Endodermal cell (in vitro differentiated cells): ENCODE measurements around the gene SMYD3. TPM values are rescaled to one million over a fixed set of nuclear protein-coding genes. Genes with fewer than 3 reads are reported as not detected.

ENCODE experiments used
- DNase-seq: peaks from one replicate; pipeline ENCODE4 v3.0.0-alpha.2; 2017
- H3K27ac ChIP-seq: 2 replicates; pipeline ENCODE4 v1.5.1; 2013; ENCODE audit warnings: mild to moderate bottlenecking, low read depth, low read length, moderate library complexity
- H3K27me3 ChIP-seq: 2 replicates; pipeline ENCODE4 v1.6.1; 2013; ENCODE audit warnings: mild to moderate bottlenecking, low read length, moderate library complexity; ENCODE audit not compliant: insufficient read depth, control insufficient read depth, poor library complexity, severe bottlenecking
- H3K36me3 ChIP-seq: 2 replicates; pipeline ENCODE4 v1.7.0; 2013; ENCODE audit warnings: mild to moderate bottlenecking, low read length, moderate library complexity; ENCODE audit not compliant: control insufficient read depth, insufficient read depth
- H3K4me1 ChIP-seq: one replicate; pipeline ENCODE4 v1.7.0; 2013; ENCODE audit warnings: low read length; ENCODE audit not compliant: control insufficient read depth, insufficient read depth
- H3K4me3 ChIP-seq: 2 replicates; pipeline ENCODE4 v1.5.1; 2013; ENCODE audit warnings: mild to moderate bottlenecking, low read length, moderate library complexity
- H3K9ac ChIP-seq: 2 replicates; pipeline ENCODE4 v1.6.1; 2013; ENCODE audit warnings: mild to moderate bottlenecking, low read length, moderate library complexity; ENCODE audit not compliant: poor library complexity, severe bottlenecking; ENCODE audit errors: extremely low read depth
- H3K9me3 ChIP-seq: 2 replicates; pipeline ENCODE4 v1.6.1; 2013; ENCODE audit warnings: mild to moderate bottlenecking, low read length, moderate library complexity; ENCODE audit not compliant: control insufficient read depth
- H3K27ac Mint-ChIP-seq: 2 replicates; pipeline ENCODE4 v1.8.0; 2020; ENCODE audit warnings: mixed read lengths
- H3K27me3 Mint-ChIP-seq: 2 replicates; pipeline ENCODE4 v1.8.0; 2021; ENCODE audit warnings: mild to moderate bottlenecking, mixed read lengths; ENCODE audit not compliant: insufficient read depth
- H3K36me3 Mint-ChIP-seq: 2 replicates; pipeline ENCODE4 v1.8.0; 2020; ENCODE audit warnings: low read depth, mixed read lengths
- H3K4me1 Mint-ChIP-seq: 2 replicates; pipeline ENCODE4 v1.8.0; 2020; ENCODE audit warnings: mixed read lengths
- H3K4me3 Mint-ChIP-seq: 2 replicates; pipeline ENCODE4 v1.8.0; 2020; ENCODE audit warnings: mild to moderate bottlenecking, moderate library complexity, mixed read lengths
- H3K9me3 Mint-ChIP-seq: 2 replicates; pipeline ENCODE4 v1.8.0; 2020; ENCODE audit warnings: mild to moderate bottlenecking, mixed read lengths
- WGBS, 2 experiments: methylation state at CpG; one replicate each; pipeline versions ENCODE4 v1.1.5 to v1.1.7; 2013; ENCODE audit warnings: missing lambda C conversion rate in 2 of 2, mixed read lengths in 1 of 2; ENCODE audit not compliant: insufficient coverage in 1 of 2, insufficient read length in 1 of 2; 5-methylcytosine and 5-hydroxymethylcytosine counted together
- total RNA-seq, 2 donors: library from RNA; stranded (reverse); fragmentation: NEBNext Ultra II Directional in 1 of 2; extraction: Animal tissue kit (Norgen Biotek cat#: 25700) in 1 of 2; gene quantifications; 2 replicates in 1 of 2; 3 replicates in 1 of 2; pipeline ENCODE4 v1.2.1, GENCODE V29; 2021
- TF ChIP-seq, protein P1 (sequence below): fragments of 200-600 bp; sonication (generic); conservative IDR thresholded peaks from 2 replicates; pipeline ENCODE4 v1.5.0; 2021; ENCODE audit warnings: antibody characterized with exemption, mild to moderate bottlenecking

The SMYD3 gene
- total RNA-seq, 2 donors from 2014 or later = 32.3 to 45.8 TPM

DNA sequence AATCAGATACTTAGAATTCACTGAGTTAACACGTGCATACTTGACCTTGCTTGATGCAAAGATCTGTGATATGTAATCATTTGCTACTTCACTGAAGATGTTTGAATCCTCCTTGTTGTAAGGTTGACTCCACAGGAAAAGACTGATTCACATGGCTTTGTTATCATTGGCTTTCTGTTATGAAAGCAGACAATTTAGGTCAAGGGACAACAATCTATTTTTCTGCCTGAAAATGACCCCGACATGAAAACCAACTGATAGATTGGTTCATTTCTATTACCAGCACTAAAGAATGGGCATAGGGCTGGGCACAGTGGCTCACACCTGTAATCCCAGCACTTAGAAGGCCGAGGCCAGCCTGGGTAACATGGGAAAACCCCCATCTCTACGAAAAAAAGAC is 546.9 kb downstream of the SMYD3 start:
- no peak overlapping the region for H3K4me3 ChIP-seq
- Mint-ChIP-seq H3K9me3 (no peaks in the 10 kb centered on the region), H3K36me3 (no peaks in the 10 kb centered on the region), H3K27ac (no peak overlapping the region), H3K4me1 (no peaks in the 10 kb centered on the region), H3K27me3 (no peaks in the 10 kb centered on the region), H3K4me3 (no peak overlapping the region)
- H3K9me3 ChIP-seq = no peaks in the 10 kb centered on the region
- TF ChIP-seq, protein P1, sequence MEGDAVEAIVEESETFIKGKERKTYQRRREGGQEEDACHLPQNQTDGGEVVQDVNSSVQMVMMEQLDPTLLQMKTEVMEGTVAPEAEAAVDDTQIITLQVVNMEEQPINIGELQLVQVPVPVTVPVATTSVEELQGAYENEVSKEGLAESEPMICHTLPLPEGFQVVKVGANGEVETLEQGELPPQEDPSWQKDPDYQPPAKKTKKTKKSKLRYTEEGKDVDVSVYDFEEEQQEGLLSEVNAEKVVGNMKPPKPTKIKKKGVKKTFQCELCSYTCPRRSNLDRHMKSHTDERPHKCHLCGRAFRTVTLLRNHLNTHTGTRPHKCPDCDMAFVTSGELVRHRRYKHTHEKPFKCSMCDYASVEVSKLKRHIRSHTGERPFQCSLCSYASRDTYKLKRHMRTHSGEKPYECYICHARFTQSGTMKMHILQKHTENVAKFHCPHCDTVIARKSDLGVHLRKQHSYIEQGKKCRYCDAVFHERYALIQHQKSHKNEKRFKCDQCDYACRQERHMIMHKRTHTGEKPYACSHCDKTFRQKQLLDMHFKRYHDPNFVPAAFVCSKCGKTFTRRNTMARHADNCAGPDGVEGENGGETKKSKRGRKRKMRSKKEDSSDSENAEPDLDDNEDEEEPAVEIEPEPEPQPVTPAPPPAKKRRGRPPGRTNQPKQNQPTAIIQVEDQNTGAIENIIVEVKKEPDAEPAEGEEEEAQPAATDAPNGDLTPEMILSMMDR = no peak
- H3K27me3 ChIP-seq = no peaks in the 10 kb centered on the region
- H3K36me3 ChIP-seq = no peaks in the 10 kb centered on the region
- H3K9ac ChIP-seq = no peak overlapping the region
- WGBS, 2 experiments = 89 to 90% methylated on average over 2 to 4 of the region's 4 CpGs
- H3K27ac ChIP-seq = no peak overlapping the region
- no peak for DNase-seq
- no peaks in the 10 kb centered on the region for H3K4me1 ChIP-seq

DNA sequence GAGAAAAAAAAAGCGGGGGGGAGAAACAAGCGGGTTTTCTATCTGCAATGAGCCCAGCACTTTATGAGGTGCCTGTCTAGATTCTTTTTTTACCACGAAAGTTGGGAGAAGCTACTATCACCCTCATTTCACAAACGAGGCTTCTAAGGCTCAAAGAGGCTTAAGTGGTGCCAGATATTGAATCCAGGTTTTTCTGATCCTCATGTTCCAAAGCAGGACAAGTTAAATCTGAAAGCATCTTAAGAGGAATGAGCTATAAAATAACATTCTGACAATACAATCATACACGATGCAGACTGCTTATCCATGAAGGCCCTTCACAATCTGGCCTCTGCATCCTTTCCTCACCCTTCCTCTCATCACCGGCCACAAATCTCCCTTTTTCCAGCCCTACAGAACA is 549.1 kb downstream of the SMYD3 start:
- DNase-seq = no peak
- Histone ChIP-seq H3K9ac (no peak overlapping the region), H3K27me3 (no peaks in the 10 kb centered on the region), H3K4me1 (no peaks in the 10 kb centered on the region), H3K36me3 (no peaks in the 10 kb centered on the region), H3K9me3 (no peaks in the 10 kb centered on the region), H3K4me3 (no peak overlapping the region), H3K27ac (no peak overlapping the region)
- Mint-ChIP-seq H3K9me3 (no peaks in the 10 kb centered on the region), H3K27me3 (no peaks in the 10 kb centered on the region), H3K4me3 (no peak overlapping the region), H3K4me1 (no peaks in the 10 kb centered on the region), H3K36me3 (no peaks in the 10 kb centered on the region), H3K27ac (no peak overlapping the region)
- TF ChIP-seq, protein P1 = no peak
- WGBS, 2 experiments = 92 to 94% methylated on average over 4 to 6 of the region's 6 CpGs

DNA sequence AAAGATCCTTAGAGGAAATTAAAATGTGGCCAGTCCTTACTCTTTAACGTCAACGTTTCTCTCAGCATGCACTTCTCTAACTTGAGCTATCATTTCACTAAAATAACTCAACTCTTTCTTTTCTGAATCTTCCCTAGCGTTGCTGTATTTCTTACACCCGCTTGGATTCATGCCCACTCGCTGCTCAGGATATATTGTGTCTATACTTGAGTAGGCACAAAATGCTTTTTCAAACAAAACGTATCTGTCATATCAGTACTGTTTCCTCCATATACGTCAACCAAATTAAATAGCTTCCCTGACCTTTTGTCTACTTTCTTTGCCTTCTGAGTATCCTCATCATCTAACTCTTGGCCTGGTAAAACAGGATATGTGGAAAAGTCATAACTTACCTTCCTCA is 549.7 kb downstream of the SMYD3 start:
- no peaks in the 10 kb centered on the region for H3K27me3 ChIP-seq
- no peaks in the 10 kb centered on the region for H3K4me1 ChIP-seq
- no peak overlapping the region for H3K4me3 ChIP-seq
- no peak overlapping the region for H3K9ac ChIP-seq
- 94 to 97% methylated on average over 5 to 7 of the region's 7 CpGs for WGBS, 2 experiments
- no peaks in the 10 kb centered on the region for H3K36me3 Mint-ChIP-seq
- no peaks in the 10 kb centered on the region for H3K27me3 Mint-ChIP-seq
- H3K27ac ChIP-seq = no peak overlapping the region
- no peaks in the 10 kb centered on the region for H3K36me3 ChIP-seq
- peaks cover 3% of the 10 kb centered on the region for H3K4me1 Mint-ChIP-seq
- TF ChIP-seq, protein P1 = no peak
- DNase-seq = no peak
- H3K9me3 Mint-ChIP-seq = no peaks in the 10 kb centered on the region
- H3K4me3 Mint-ChIP-seq = no peak overlapping the region
- H3K9me3 ChIP-seq = no peaks in the 10 kb centered on the region
- no peak overlapping the region for H3K27ac Mint-ChIP-seq
